Superior temporal gyrus (tissue), 1 donor: ENCODE measurements around the gene ERP44.
"Not testable (repeated sequence)": the region's sequence is repeated elsewhere in the genome, so short reads cannot be mapped to it uniquely, and the experiment has no call there.

ENCODE experiments used
- DNase-seq: peaks from one replicate; pipeline ENCODE4 v3.0.0-alpha.2; 2016; ENCODE audit errors: extremely low spot score

Gene ERP44

GRCh38 chr9:100100146-100100667, 1.4 kb upstream of the ERP44 start:
- DNase-seq: no peak

GRCh38 chr9:100099722-100100042, 882 bp upstream of the ERP44 start:
- no peak for DNase-seq

GRCh38 chr9:100098046-100098886, 534 bp downstream of the ERP44 start:
- DNase-seq: no peak

GRCh38 chr9:100096378-100096916, 2.4 kb downstream of the ERP44 start:
- no peak for DNase-seq

- DNase-seq: not testable (repeated sequence)
Observed at GRCh38 chr9:100094411-100094810, 4.4 kb downstream of the ERP44 start.

GRCh38 chr9:100092066-100092465, 6.7 kb downstream of the ERP44 start:
- DNase-seq: no peak

- no peak for DNase-seq
Observed at GRCh38 chr9:100091650-100092049, 7.2 kb downstream of the ERP44 start.

- no peak for DNase-seq
Observed at GRCh38 chr9:100090880-100091279, 7.9 kb downstream of the ERP44 start.

GRCh38 chr9:100088202-100088601, 10.6 kb downstream of the ERP44 start:
- DNase-seq: no peak

GRCh38 chr9:100087218-100087617, 11.6 kb downstream of the ERP44 start:
- no peak for DNase-seq

GRCh38 chr9:100086097-100086635, 12.6 kb downstream of the ERP44 start:
- no peak for DNase-seq

GRCh38 chr9:100084734-100085133, 14.1 kb downstream of the ERP44 start:
- no peak for DNase-seq

GRCh38 chr9:100084128-100084453, 14.7 kb downstream of the ERP44 start:
- DNase-seq: no peak

- no peak for DNase-seq
Observed at GRCh38 chr9:100083448-100084127, 15.2 kb downstream of the ERP44 start.

GRCh38 chr9:100082782-100083181, 16.0 kb downstream of the ERP44 start:
- DNase-seq: no peak

- DNase-seq: not testable (repeated sequence)
Observed at GRCh38 chr9:100076256-100076655, 22.5 kb downstream of the ERP44 start.

- DNase-seq: no peak
Observed at GRCh38 chr9:100074989-100075388, 23.8 kb downstream of the ERP44 start.

- DNase-seq: no peak
Observed at GRCh38 chr9:100074093-100074492, 24.7 kb downstream of the ERP44 start.

- DNase-seq: no peak
Observed at GRCh38 chr9:100072805-100073204, 26.0 kb downstream of the ERP44 start.

GRCh38 chr9:100071271-100071670, 27.5 kb downstream of the ERP44 start:
- no peak for DNase-seq

- DNase-seq: no peak
Observed at GRCh38 chr9:100070104-100071041, 28.4 kb downstream of the ERP44 start.

- not testable (repeated sequence) for DNase-seq
Observed at GRCh38 chr9:100069068-100069467, 29.7 kb downstream of the ERP44 start.
